A549 (cell line): Measurements from ENCODE around the gene RAB20. TPM values are rescaled to one million over a fixed set of nuclear protein-coding genes. Genes with fewer than 3 reads are reported as not detected.
A peak's percentile ranks its signal among the peaks of the same experiment; 100 is the strongest.

Experiments used
- ATAC-seq, 2 experiments: fragments of 200-7000 bp in 1 of 2; fragments of >200 bp in 1 of 2; cut with Nextera tagmentation in 1 of 2; cut with Tn5 transposase in 1 of 2; 3 replicates each; pipeline versions ENCODE4 v1.8.0 to v1.9.1; 2018 to 2020; ENCODE audit warnings: mild to moderate bottlenecking in 1 of 2, moderate library complexity in 1 of 2
- CTCF ChIA-PET: fragments of 300-600 bp; sonication (Branson Sonifier 250); formaldehyde crosslinking; extraction: SDS; loops from one replicate; lab custom pipeline; 2021; ENCODE audit warnings: antibody characterized with exemption, inconsistent platforms; lab: Yijun Ruan, JAX
- POLR2A ChIA-PET: fragments of 350-600 bp; formaldehyde crosslinking; extraction: SDS; loops from one replicate; lab custom pipeline; 2021; ENCODE audit warnings: antibody characterized with exemption, inconsistent platforms; lab: Yijun Ruan, JAX
- DNase-seq, 2 experiments: peaks; one replicate each; pipeline versions ENCODE4 v3.0.0 to v3.0.0-alpha.2; 2011 to 2016; ENCODE audit warnings: low read depth in 1 of 2, low spot score in 1 of 2
- FAIRE-seq: peaks from 2 replicates; lab custom pipeline; 2011; peaks lifted over from hg19 to GRCh38; lab: Jason Lieb, UNC
- H3K27ac ChIP-seq, 2 experiments: fragments of >200 bp; sonication (Bioruptor Twin); formaldehyde crosslinking; 3 replicates each; pipeline ENCODE4 v1.5.1; 2016 to 2017
- H3K4me1 ChIP-seq: fragments of >200 bp; sonication (Bioruptor Twin); formaldehyde crosslinking; 3 replicates; pipeline ENCODE4 v1.6.1; 2016
- H3K4me2 ChIP-seq: fragments of >200 bp; sonication (Bioruptor Twin); formaldehyde crosslinking; 3 replicates; pipeline ENCODE4 v1.6.1; 2016
- H3K4me3 ChIP-seq: fragments of >200 bp; sonication (Bioruptor Twin); formaldehyde crosslinking; 3 replicates; pipeline ENCODE4 v1.5.1; 2016
- H3K9me3 ChIP-seq: fragments of >200 bp; sonication (Bioruptor Twin); formaldehyde crosslinking; 3 replicates; pipeline ENCODE4 v1.6.1; 2016
- BHLHE40 ChIP-seq: IDR thresholded peaks from 2 replicates; pipeline ENCODE4 v1.6.1; 2012; ENCODE audit warnings: low read depth, low read length, inconsistent platforms
- CEBPB ChIP-seq, 2 experiments: fragments of >200 bp in 1 of 2; sonication (Bioruptor Twin) in 1 of 2; formaldehyde crosslinking in 1 of 2; IDR thresholded peaks; 2 replicates each; pipeline ENCODE4 v1.6.1; 2012 to 2016
- EHMT2 ChIP-seq: fragments of 200-600 bp; sonication (generic); IDR thresholded peaks from 2 replicates; pipeline ENCODE4 v1.6.1; 2016; ENCODE audit warnings: antibody characterized with exemption, low read depth, mild to moderate bottlenecking, moderate library complexity
- HOXB13 ChIP-seq: fragments of 250-450 bp; sonication (Bioruptor Pico); IDR thresholded peaks from 2 replicates; pipeline ENCODE4 v1.5.0; 2020; ENCODE audit warnings: low read depth, mild to moderate bottlenecking, moderate library complexity
- KDM1A ChIP-seq: fragments of 200-600 bp; sonication (generic); IDR thresholded peaks from 2 replicates; pipeline ENCODE4 v1.6.1; 2016; ENCODE audit warnings: low read depth, mild to moderate bottlenecking
- MAFK ChIP-seq: fragments of 450-650 bp; IDR thresholded peaks from 2 replicates; pipeline ENCODE4 v1.6.1; 2014; ENCODE audit not compliant: partially characterized antibody
- MYC ChIP-seq: IDR thresholded peaks from 2 replicates; pipeline ENCODE4 v1.6.1; 2012; ENCODE audit warnings: mild to moderate bottlenecking, inconsistent platforms, low read length, improper control_type of control experiment, borderline replicate concordance
- NR3C1 ChIP-seq: fragments of >200 bp; sonication (Bioruptor Twin); formaldehyde crosslinking; IDR thresholded peaks from 3 replicates; pipeline ENCODE4 v1.6.1; 2017
- POLR2A ChIP-seq: IDR thresholded peaks from 2 replicates; pipeline ENCODE4 v1.6.1; 2012; ENCODE audit warnings: mild to moderate bottlenecking, low read length
- TP53 ChIP-seq: fragments of 250-450 bp; sonication (Bioruptor Pico); IDR thresholded peaks from 2 replicates; pipeline ENCODE4 v1.5.0; 2021; ENCODE audit warnings: mild to moderate bottlenecking, moderate library complexity
- ZFP36 ChIP-seq: fragments of 450-650 bp; IDR thresholded peaks from 2 replicates; pipeline ENCODE4 v1.6.1; 2014; ENCODE audit warnings: borderline replicate concordance; ENCODE audit not compliant: partially characterized antibody
- whole genome bisulfite sequencing: methylation state at CpG from one replicate; pipeline ENCODE4 v1.1.6; 2017; ENCODE audit errors: missing lambda C conversion rate; 5-methylcytosine and 5-hydroxymethylcytosine counted together
- polyA plus RNA-seq, 4 experiments: library from polyadenylated mRNA; depleted of rRNA in 3 of 4; stranded (reverse); fragments of >200 nt; fragmentation: RNase III in 1 of 4; extraction: RNeasy Plus Mini Kit Qiagen cat#74134 plus additional on column Dnase treatment in 1 of 4; gene quantifications; 2 replicates in 3 of 4; 3 replicates in 1 of 4; pipeline ENCODE4 v1.2.3, GENCODE V29; 2011 to 2017
- TF ChIP-seq, protein P1 (sequence below): fragments of >200 bp; sonication (Bioruptor Twin); formaldehyde crosslinking; IDR thresholded peaks from 3 replicates; pipeline ENCODE4 v1.5.1; 2016
- TF ChIP-seq, protein P2 (sequence below): fragments of 200-600 bp; sonication (generic); IDR thresholded peaks from 2 replicates; pipeline ENCODE4 v1.6.1; 2016; ENCODE audit warnings: antibody characterized with exemption, mild to moderate bottlenecking, moderate library complexity
- TF ChIP-seq, protein P3 (sequence below): fragments of >200 bp; sonication (Bioruptor Twin); formaldehyde crosslinking; IDR thresholded peaks from 2 replicates; pipeline ENCODE4 v1.6.1; 2016
- TF ChIP-seq, protein P4 (sequence below): fragments of >200 bp; sonication (Bioruptor Twin); formaldehyde crosslinking; IDR thresholded peaks from 3 replicates; pipeline ENCODE4 v1.6.1; 2016
- TF ChIP-seq, protein P5 (sequence below): fragments of 250-450 bp; sonication (Bioruptor Pico); IDR thresholded peaks from 2 replicates; pipeline ENCODE4 v1.5.0; 2021; ENCODE audit warnings: mild to moderate bottlenecking, moderate library complexity, borderline replicate concordance
- TF ChIP-seq, protein P6 (sequence below): IDR thresholded peaks from 2 replicates; pipeline ENCODE4 v1.6.1; 2012

RAB20 gene
- polyA plus RNA-seq, 2 of the 4 experiments (the other 2 are of a cell fraction), result 1.0 to 1.5 TPM

DNA sequence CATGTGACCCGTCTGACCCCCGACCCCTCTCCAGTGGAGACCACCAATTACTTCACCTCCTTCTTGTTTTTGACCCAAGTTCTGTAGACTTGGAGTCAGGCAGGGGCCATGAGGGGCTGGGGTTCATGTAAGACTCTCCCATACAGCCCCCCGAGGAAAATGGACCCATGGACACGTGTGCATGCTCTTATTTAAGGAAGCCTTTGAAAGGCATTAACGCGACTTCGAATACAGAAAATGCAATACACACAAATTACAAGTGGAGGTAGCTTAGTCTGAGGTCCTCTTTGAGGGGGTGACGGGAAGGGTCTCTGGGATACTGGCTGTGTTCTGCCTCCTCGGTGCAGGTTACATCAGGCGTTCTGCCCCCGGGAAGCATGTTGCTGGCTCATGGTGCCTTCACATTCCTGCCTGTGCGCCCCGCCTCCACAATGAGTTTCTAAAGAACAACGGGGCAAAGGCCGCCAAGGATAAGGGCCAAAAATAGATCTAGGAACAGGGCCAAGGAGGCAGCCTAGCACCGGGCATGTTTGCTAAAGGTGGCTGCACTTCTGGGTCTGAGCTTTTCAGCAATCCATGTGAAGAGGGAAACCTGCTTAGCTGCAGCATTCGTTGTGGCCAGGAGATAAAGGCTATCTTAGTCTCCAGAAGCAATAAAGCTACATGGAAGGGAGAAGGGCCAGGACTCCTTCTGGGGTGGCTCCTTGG, 54.5 kb downstream of the RAB20 start:
- peak overlapping the region; percentile 67 for H3K4me2 ChIP-seq
- ChIA-PET POLR2A (interaction anchor here (1.0 kb wide), 1 partner anchor 54 kb away, joined by 3 read pairs; the partner anchor contains the start of gene RAB20), CTCF (no interaction called here)
- no peak overlapping the region for H3K4me3 ChIP-seq
- WGBS, result 50% methylated on average over 17 of the region's 17 CpGs
- TF ChIP-seq BHLHE40 (no peak), CEBPB (IDR thresholded peaks at IDR 0.05) (no peak), NR3C1 (no peak), MYC (no peak)
- TF ChIP-seq, protein P1, sequence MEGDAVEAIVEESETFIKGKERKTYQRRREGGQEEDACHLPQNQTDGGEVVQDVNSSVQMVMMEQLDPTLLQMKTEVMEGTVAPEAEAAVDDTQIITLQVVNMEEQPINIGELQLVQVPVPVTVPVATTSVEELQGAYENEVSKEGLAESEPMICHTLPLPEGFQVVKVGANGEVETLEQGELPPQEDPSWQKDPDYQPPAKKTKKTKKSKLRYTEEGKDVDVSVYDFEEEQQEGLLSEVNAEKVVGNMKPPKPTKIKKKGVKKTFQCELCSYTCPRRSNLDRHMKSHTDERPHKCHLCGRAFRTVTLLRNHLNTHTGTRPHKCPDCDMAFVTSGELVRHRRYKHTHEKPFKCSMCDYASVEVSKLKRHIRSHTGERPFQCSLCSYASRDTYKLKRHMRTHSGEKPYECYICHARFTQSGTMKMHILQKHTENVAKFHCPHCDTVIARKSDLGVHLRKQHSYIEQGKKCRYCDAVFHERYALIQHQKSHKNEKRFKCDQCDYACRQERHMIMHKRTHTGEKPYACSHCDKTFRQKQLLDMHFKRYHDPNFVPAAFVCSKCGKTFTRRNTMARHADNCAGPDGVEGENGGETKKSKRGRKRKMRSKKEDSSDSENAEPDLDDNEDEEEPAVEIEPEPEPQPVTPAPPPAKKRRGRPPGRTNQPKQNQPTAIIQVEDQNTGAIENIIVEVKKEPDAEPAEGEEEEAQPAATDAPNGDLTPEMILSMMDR, result no peak
- TF ChIP-seq, protein P2, sequence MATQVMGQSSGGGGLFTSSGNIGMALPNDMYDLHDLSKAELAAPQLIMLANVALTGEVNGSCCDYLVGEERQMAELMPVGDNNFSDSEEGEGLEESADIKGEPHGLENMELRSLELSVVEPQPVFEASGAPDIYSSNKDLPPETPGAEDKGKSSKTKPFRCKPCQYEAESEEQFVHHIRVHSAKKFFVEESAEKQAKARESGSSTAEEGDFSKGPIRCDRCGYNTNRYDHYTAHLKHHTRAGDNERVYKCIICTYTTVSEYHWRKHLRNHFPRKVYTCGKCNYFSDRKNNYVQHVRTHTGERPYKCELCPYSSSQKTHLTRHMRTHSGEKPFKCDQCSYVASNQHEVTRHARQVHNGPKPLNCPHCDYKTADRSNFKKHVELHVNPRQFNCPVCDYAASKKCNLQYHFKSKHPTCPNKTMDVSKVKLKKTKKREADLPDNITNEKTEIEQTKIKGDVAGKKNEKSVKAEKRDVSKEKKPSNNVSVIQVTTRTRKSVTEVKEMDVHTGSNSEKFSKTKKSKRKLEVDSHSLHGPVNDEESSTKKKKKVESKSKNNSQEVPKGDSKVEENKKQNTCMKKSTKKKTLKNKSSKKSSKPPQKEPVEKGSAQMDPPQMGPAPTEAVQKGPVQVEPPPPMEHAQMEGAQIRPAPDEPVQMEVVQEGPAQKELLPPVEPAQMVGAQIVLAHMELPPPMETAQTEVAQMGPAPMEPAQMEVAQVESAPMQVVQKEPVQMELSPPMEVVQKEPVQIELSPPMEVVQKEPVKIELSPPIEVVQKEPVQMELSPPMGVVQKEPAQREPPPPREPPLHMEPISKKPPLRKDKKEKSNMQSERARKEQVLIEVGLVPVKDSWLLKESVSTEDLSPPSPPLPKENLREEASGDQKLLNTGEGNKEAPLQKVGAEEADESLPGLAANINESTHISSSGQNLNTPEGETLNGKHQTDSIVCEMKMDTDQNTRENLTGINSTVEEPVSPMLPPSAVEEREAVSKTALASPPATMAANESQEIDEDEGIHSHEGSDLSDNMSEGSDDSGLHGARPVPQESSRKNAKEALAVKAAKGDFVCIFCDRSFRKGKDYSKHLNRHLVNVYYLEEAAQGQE, result no peak
- TF ChIP-seq, protein P3, sequence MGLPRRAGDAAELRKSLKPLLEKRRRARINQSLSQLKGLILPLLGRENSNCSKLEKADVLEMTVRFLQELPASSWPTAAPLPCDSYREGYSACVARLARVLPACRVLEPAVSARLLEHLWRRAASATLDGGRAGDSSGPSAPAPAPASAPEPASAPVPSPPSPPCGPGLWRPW, result no peak
- H3K4me1 ChIP-seq, result peaks cover 16% of the 10 kb centered on the region
- FAIRE-seq, result no peak
- H3K27ac ChIP-seq, result peak overlapping the region; percentile 55 to 79
- peak; percentile 28 to 57 for DNase-seq
- peak; percentile 45 to 73; a peak in 3 of 6 replicates for ATAC-seq
- H3K9me3 ChIP-seq, result no peaks in the 10 kb centered on the region

DNA sequence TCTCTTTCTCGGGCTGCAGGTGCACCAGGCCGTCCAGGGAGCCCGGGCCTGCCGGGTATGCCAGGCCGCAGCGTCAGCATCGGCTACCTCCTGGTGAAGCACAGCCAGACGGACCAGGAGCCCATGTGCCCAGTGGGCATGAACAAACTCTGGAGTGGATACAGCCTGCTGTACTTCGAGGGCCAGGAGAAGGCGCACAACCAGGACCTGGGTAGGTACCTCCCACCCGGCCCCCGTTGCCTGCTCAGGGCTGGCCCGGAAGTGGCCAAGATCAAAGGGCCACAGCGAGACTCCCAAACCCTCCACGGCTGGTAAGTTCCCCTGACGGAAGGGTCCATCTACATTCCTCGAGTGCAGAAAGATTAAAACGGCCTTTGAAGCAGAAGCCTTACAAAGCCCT, 55.1 kb downstream of the RAB20 start:
- Histone ChIP-seq H3K9me3 (no peaks in the 10 kb centered on the region), H3K4me3 (no peak overlapping the region), H3K27ac (peak overlapping the region; percentile 55 to 79), H3K4me2 (peak overlapping the region; percentile 67), H3K4me1 (peaks cover 16% of the 10 kb centered on the region)
- CTCF ChIA-PET, result no interaction called here
- TF ChIP-seq KDM1A, result no peak
- TF ChIP-seq TP53 (CRISPR knock-in tag), result no peak
- TF ChIP-seq, protein P4, sequence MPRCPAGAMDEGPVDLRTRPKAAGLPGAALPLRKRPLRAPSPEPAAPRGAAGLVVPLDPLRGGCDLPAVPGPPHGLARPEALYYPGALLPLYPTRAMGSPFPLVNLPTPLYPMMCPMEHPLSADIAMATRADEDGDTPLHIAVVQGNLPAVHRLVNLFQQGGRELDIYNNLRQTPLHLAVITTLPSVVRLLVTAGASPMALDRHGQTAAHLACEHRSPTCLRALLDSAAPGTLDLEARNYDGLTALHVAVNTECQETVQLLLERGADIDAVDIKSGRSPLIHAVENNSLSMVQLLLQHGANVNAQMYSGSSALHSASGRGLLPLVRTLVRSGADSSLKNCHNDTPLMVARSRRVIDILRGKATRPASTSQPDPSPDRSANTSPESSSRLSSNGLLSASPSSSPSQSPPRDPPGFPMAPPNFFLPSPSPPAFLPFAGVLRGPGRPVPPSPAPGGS, result no peak
- TF ChIP-seq HOXB13 (CRISPR knock-in tag), result no peak
- FAIRE-seq (no peak), DNase-seq (no peak), ATAC-seq (no peak)
- WGBS, result 84% methylated on average over 9 of the region's 18 CpGs
- POLR2A ChIA-PET, result no interaction called here

DNA sequence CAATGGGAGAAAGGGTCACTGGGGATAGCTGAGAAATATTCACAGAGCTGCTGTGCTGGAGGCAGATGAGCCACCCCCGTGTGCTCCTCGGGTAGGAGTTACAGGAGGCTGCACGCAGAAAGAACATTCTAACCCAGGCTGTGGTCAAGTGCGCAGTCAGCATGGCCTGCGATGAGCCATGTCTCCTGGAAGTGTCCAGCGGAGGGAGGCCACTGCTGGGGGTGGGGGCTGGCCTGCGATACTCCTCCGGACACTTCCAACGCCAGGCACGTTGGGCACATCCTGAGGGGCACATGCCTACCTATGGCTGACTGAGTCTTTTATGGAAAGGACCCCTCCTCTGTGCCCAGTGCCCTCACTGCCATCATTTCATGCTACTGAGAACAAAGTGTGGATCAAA, 55.9 kb downstream of the RAB20 start:
- CTCF ChIA-PET, result no interaction called here
- no peaks in the 10 kb centered on the region for H3K9me3 ChIP-seq
- no peak for FAIRE-seq
- 95% methylated on average over 6 of the region's 10 CpGs for WGBS
- POLR2A ChIA-PET, result no interaction called here
- H3K4me1 ChIP-seq, result peaks cover 16% of the 10 kb centered on the region
- H3K4me2 ChIP-seq, result no peak overlapping the region
- no peak for DNase-seq
- no peak overlapping the region for H3K27ac ChIP-seq
- no peak for ATAC-seq
- H3K4me3 ChIP-seq, result no peak overlapping the region
- TF ChIP-seq POLR2A (no peak), NR3C1 (no peak), MAFK (no peak), ZFP36 (no peak), EHMT2 (no peak)
- TF ChIP-seq, protein P5, sequence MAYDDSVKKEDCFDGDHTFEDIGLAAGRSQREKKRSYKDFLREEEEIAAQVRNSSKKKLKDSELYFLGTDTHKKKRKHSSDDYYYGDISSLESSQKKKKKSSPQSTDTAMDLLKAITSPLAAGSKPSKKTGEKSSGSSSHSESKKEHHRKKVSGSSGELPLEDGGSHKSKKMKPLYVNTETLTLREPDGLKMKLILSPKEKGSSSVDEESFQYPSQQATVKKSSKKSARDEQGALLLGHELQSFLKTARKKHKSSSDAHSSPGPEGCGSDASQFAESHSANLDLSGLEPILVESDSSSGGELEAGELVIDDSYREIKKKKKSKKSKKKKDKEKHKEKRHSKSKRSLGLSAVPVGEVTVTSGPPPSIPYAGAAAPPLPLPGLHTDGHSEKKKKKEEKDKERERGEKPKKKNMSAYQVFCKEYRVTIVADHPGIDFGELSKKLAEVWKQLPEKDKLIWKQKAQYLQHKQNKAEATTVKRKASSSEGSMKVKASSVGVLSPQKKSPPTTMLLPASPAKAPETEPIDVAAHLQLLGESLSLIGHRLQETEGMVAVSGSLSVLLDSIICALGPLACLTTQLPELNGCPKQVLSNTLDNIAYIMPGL, result no peak
- TF ChIP-seq, protein P6, sequence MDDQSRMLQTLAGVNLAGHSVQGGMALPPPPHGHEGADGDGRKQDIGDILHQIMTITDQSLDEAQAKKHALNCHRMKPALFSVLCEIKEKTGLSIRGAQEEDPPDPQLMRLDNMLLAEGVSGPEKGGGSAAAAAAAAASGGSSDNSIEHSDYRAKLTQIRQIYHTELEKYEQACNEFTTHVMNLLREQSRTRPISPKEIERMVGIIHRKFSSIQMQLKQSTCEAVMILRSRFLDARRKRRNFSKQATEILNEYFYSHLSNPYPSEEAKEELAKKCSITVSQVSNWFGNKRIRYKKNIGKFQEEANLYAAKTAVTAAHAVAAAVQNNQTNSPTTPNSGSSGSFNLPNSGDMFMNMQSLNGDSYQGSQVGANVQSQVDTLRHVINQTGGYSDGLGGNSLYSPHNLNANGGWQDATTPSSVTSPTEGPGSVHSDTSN, result no peak
